Keratinocyte (primary cell): Measurements from ENCODE around the gene SPATC1L. TPM values are rescaled to one million over a fixed set of nuclear protein-coding genes. Genes with fewer than 3 reads are reported as not detected.

Experiments
- DNase-seq: peaks from one replicate; pipeline ENCODE4 v3.0.0-alpha.2; 2011; ENCODE audit warnings: low read depth, missing footprints, low spot score
- FAIRE-seq: peaks from 2 replicates; lab custom pipeline; 2011; peaks lifted over from hg19 to GRCh38; lab: Jason Lieb, UNC
- H2AFZ ChIP-seq: 2 replicates; pipeline ENCODE4 v1.6.0; 2012; ENCODE audit warnings: low read length, control low read depth, inconsistent platforms; ENCODE audit not compliant: control insufficient read depth
- H3K27ac ChIP-seq: 2 replicates; pipeline ENCODE4 v1.5.1; 2011; ENCODE audit warnings: low read length; ENCODE audit not compliant: control insufficient read depth, insufficient read depth
- H3K27me3 ChIP-seq: 3 replicates; pipeline ENCODE4 v1.6.0; 2011; ENCODE audit warnings: low read length; ENCODE audit not compliant: control insufficient read depth, insufficient read depth; ENCODE audit errors: extremely low read depth
- H3K36me3 ChIP-seq, 2 experiments: 2 replicates in 1 of 2; 3 replicates in 1 of 2; pipeline ENCODE4 v1.5.1; 2011; ENCODE audit warnings: low read length in 2 of 2, mild to moderate bottlenecking in 1 of 2; ENCODE audit not compliant: control insufficient read depth in 2 of 2, insufficient read depth in 2 of 2; ENCODE audit errors: extremely low read depth in 1 of 2
- H3K4me1 ChIP-seq: 3 replicates; pipeline ENCODE4 v1.5.1; 2011; ENCODE audit warnings: low read length; ENCODE audit not compliant: control insufficient read depth, insufficient read depth; ENCODE audit errors: extremely low read depth
- H3K4me2 ChIP-seq: 3 replicates; pipeline ENCODE4 v1.6.0; 2011; ENCODE audit warnings: low read depth, low read length; ENCODE audit not compliant: control insufficient read depth, insufficient read depth; ENCODE audit errors: extremely low read depth
- H3K4me3 ChIP-seq, 3 experiments: fragments of 200-600 bp in 1 of 3; sonication (generic) in 1 of 3; 2 replicates in 2 of 3; 3 replicates in 1 of 3; pipeline ENCODE4 v1.5.1; 2011 to 2016; ENCODE audit warnings: low read length in 3 of 3, mild to moderate bottlenecking in 3 of 3, control low read depth in 2 of 3, inconsistent platforms in 1 of 3, low read depth in 1 of 3, mixed read lengths in 1 of 3, mixed run types in 1 of 3, moderate library complexity in 1 of 3; ENCODE audit not compliant: control insufficient read depth in 2 of 3, insufficient read depth in 2 of 3; ENCODE audit errors: extremely low read depth in 1 of 3
- H3K79me2 ChIP-seq: 2 replicates; pipeline ENCODE4 v1.6.0; 2012; ENCODE audit warnings: low read length; ENCODE audit not compliant: control insufficient read depth, insufficient read depth
- H3K9ac ChIP-seq: 3 replicates; pipeline ENCODE4 v1.6.0; 2011; ENCODE audit warnings: low read length; ENCODE audit not compliant: control insufficient read depth, insufficient read depth; ENCODE audit errors: extremely low read depth
- H3K9me1 ChIP-seq: 3 replicates; pipeline ENCODE4 v1.6.0; 2011; ENCODE audit warnings: low read length; ENCODE audit not compliant: control insufficient read depth, insufficient read depth; ENCODE audit errors: extremely low read depth
- H3K9me3 ChIP-seq: 2 replicates; pipeline ENCODE4 v1.5.1; 2012; ENCODE audit warnings: low read depth, low read length; ENCODE audit not compliant: control insufficient read depth
- H4K20me1 ChIP-seq: 3 replicates; pipeline ENCODE4 v1.6.0; 2011; ENCODE audit warnings: low read length; ENCODE audit not compliant: control insufficient read depth, insufficient read depth; ENCODE audit errors: extremely low read depth
- EZH2 ChIP-seq: IDR thresholded peaks from one replicate; pipeline ENCODE4 v1.6.1; 2012; ENCODE audit warnings: inconsistent platforms, mild to moderate bottlenecking, low read length, moderate library complexity
- dilution Hi-C: fragments of 300-500 bp; cut with MboI; formaldehyde crosslinking; loops from one replicate; pipeline ENCODE4 v1.7.0; 2020; ENCODE audit warnings: low sequenced_read_pairs; ENCODE audit not compliant: extremely low pct_ligation_motif_present
- polyA plus RNA-seq, 5 experiments: library from polyadenylated mRNA; depleted of rRNA in 3 of 5; stranded (reverse) in 3 of 5; stranded (forward) in 1 of 5; unstranded in 1 of 5; fragments of >200 nt; gene quantifications; 1 replicate in 1 of 5; 2 replicates in 3 of 5; 3 replicates in 1 of 5; pipeline versions ENCODE4 v1.2.1 to v1.2.3, GENCODE V29; 2011 to 2012; ENCODE audit warnings: missing spikeins in 2 of 5, low read depth in 1 of 5, low replicate concordance in 1 of 5
- TF ChIP-seq, protein P1 (sequence below), 3 experiments: IDR thresholded peaks in 1 of 3; conservative IDR thresholded peaks in 1 of 3; optimal IDR thresholded peaks in 1 of 3; 2 replicates in 2 of 3; 3 replicates in 1 of 3; pipeline versions ENCODE3 to v1.5.1; 2011; ENCODE audit warnings: low read length in 3 of 3, mild to moderate bottlenecking in 3 of 3, moderate library complexity in 2 of 3, control low read depth in 1 of 3, inconsistent platforms in 1 of 3; ENCODE audit not compliant: insufficient read depth in 2 of 3; ENCODE audit errors: extremely low read depth in 1 of 3

The SPATC1L gene
- polyA plus RNA-seq, 1 donor (not counting 4 experiments of a cell fraction or from before 2014, with no cell fraction given): 1.3 TPM

DNA sequence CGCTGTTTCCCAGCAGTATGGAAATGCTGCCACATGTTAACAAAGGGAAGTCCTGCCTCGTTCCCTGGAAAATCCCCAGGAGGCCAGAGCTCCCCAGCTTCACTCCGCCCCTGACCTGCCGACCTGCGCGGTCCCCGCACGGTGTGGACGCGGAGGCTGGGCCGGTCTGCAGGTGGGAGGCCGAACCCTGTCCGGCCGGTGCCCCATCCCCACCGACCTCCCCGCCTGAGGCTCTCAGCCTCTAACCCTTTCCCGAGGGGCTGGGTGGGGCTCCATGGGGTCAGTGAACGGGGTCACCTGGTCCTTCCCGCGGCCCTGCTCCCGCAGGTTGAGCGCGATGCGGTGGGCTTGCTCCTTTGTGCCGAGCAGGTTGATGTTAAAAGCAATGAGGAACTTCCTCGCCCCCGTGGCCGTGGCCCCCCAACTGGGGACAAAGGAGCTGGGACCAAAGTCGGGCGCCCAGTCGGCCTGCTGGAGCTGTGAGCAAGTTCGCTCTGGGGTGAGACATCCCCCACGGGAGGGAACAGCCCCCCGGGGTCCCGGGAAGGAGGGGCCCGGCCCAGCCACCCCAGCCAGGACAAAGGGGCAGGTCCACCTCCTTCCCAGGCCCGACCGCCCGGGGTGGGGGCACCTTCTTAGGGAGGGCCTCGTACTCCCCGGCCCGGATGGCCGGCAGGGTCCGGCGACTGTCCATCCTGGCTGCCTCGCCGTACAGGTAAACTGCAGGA is 32.8 kb downstream of the SPATC1L start:
- no peaks in the 10 kb centered on the region for H3K9me3 ChIP-seq
- no peak overlapping the region for H3K9ac ChIP-seq
- H3K36me3 ChIP-seq: no peaks in the 10 kb centered on the region
- no peaks in the 10 kb centered on the region for H3K4me1 ChIP-seq
- H4K20me1 ChIP-seq: no peaks in the 10 kb centered on the region
- H3K27me3 ChIP-seq: no peaks in the 10 kb centered on the region
- H3K4me3 ChIP-seq: no peak overlapping the region
- no peak overlapping the region for H3K27ac ChIP-seq
- H3K79me2 ChIP-seq: no peaks in the 10 kb centered on the region
- DNase-seq (no peak), FAIRE-seq (no peak)
- dilution Hi-C loops: no loop called here
- no peak overlapping the region for H3K4me2 ChIP-seq
- H3K9me1 ChIP-seq: no peaks in the 10 kb centered on the region
- no peak for TF ChIP-seq EZH2
- TF ChIP-seq, protein P1, sequence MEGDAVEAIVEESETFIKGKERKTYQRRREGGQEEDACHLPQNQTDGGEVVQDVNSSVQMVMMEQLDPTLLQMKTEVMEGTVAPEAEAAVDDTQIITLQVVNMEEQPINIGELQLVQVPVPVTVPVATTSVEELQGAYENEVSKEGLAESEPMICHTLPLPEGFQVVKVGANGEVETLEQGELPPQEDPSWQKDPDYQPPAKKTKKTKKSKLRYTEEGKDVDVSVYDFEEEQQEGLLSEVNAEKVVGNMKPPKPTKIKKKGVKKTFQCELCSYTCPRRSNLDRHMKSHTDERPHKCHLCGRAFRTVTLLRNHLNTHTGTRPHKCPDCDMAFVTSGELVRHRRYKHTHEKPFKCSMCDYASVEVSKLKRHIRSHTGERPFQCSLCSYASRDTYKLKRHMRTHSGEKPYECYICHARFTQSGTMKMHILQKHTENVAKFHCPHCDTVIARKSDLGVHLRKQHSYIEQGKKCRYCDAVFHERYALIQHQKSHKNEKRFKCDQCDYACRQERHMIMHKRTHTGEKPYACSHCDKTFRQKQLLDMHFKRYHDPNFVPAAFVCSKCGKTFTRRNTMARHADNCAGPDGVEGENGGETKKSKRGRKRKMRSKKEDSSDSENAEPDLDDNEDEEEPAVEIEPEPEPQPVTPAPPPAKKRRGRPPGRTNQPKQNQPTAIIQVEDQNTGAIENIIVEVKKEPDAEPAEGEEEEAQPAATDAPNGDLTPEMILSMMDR (optimal IDR thresholded peaks at IDR 0.05 in 1 of 3, IDR thresholded peaks at IDR 0.05 in 1 of 3, conservative IDR thresholded peaks at IDR 0.05 in 1 of 3; ENCODE audit: extremely low read depth in 1 of 3, insufficient read depth in 2 of 3, low read length in 3 of 3): no peak
- H2AFZ ChIP-seq: no peak overlapping the region

DNA sequence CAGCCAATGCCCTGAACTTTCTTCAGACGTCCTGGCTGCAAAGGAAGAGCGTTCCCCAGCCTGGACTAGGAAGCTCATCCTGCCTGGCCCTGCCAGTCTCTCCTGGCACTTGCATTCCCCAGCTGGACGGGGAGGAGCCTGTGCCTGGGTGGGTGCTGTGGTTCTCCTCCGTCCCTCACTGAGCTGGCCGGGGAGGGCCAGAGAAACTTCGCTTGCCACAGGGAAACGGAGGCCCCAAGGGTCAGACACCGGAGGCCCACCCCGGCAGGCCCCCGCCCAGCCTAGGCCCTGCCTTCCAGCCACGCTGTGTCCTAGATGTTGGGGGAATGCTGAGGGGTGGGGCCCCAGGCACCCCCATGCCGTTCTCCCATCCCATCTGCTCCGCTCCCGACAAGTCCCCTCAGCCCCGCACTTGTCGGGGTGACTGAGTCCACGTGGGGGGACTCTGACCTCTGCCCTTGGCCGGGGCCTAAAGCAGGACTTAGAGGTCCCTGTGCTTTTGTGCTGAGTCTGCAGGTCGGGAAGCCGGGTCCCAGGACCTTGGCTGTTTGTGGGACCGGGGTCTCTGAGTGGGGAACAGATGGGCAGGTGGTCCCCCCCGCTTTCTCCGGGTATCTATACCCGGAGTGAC is 33.7 kb downstream of the SPATC1L start:
- Histone ChIP-seq H3K9me3 (no peaks in the 10 kb centered on the region), H3K4me2 (no peak overlapping the region), H3K27me3 (no peaks in the 10 kb centered on the region), H3K36me3 (no peaks in the 10 kb centered on the region), H3K27ac (no peak overlapping the region), H3K79me2 (no peaks in the 10 kb centered on the region), H3K4me3 (no peak overlapping the region), H3K9ac (no peak overlapping the region), H3K9me1 (no peaks in the 10 kb centered on the region), H3K4me1 (no peaks in the 10 kb centered on the region), H2AFZ (no peak overlapping the region), H4K20me1 (no peaks in the 10 kb centered on the region)
- no peak for FAIRE-seq
- TF ChIP-seq, protein P1 (optimal IDR thresholded peaks at IDR 0.05 in 1 of 3, IDR thresholded peaks at IDR 0.05 in 1 of 3, conservative IDR thresholded peaks at IDR 0.05 in 1 of 3; ENCODE audit: extremely low read depth in 1 of 3, insufficient read depth in 2 of 3, low read length in 3 of 3): no peak
- TF ChIP-seq EZH2: no peak
- DNase-seq: no peak
- dilution Hi-C loops: no loop called here
